AG04450 (cell line): ENCODE measurements around the gene THOC2. TPM values are rescaled to one million over a fixed set of nuclear protein-coding genes. Genes with fewer than 3 reads are reported as not detected.
A peak's percentile ranks its signal among the peaks of the same experiment; 100 is the strongest.
"Not testable (repeated sequence)": the region's sequence is repeated elsewhere in the genome, so short reads cannot be mapped to it uniquely, and the experiment has no call there.

Experiments used
- CTCF ChIA-PET: fragments of 300-600, 350-600 bp; formaldehyde crosslinking; extraction: SDS; loops from one replicate; lab custom pipeline; 2022; ENCODE audit warnings: antibody characterized with exemption, inconsistent platforms; lab: Charles Lee
- POLR2A ChIA-PET: fragments of 350-600 bp; formaldehyde crosslinking; extraction: SDS; loops from one replicate; lab custom pipeline; 2021; ENCODE audit warnings: antibody characterized with exemption, inconsistent platforms; lab: Yijun Ruan, JAX
- DNase-seq: peaks from one replicate; pipeline ENCODE4 v3.0.0-alpha.2; 2011; ENCODE audit warnings: low read depth, low spot score
- H3K27ac ChIP-seq: one replicate; pipeline ENCODE4 v1.5.1; 2012; ENCODE audit warnings: low read depth, low read length, control low read depth
- H3K27me3 ChIP-seq: one replicate; pipeline ENCODE4 v1.6.0; 2012; ENCODE audit warnings: low read length; ENCODE audit not compliant: control insufficient read depth, insufficient read depth
- H3K4me3 ChIP-seq: 2 replicates; pipeline ENCODE4 v1.5.1; 2011; ENCODE audit warnings: mild to moderate bottlenecking, low read depth, low read length, control low read depth
- H3K9me3 ChIP-seq: 2 replicates; pipeline ENCODE4 v1.5.1; 2012; ENCODE audit warnings: low read length; ENCODE audit not compliant: control insufficient read depth, insufficient read depth
- polyA plus RNA-seq: library from polyadenylated mRNA; depleted of rRNA; stranded (reverse); fragments of >200 nt; gene quantifications from 2 replicates; pipeline ENCODE4 v1.2.3, GENCODE V29; 2011
- TF ChIP-seq, protein P1 (sequence below): IDR thresholded peaks from 2 replicates; pipeline ENCODE4 v1.5.1; 2011; ENCODE audit warnings: low read depth, low read length, control low read depth, inconsistent platforms

Gene THOC2
- polyA plus RNA-seq, 1 experiment: 91.2 TPM

GRCh38 chrX:123665197-123665596 is 67.7 kb downstream of the THOC2 start:
- Histone ChIP-seq H3K27me3 (no peaks in the 10 kb centered on the region), H3K4me3 (no peak overlapping the region), H3K27ac (no peak overlapping the region), H3K9me3 (no peaks in the 10 kb centered on the region)
- no peak for DNase-seq
- POLR2A ChIA-PET: no interaction called here
- TF ChIP-seq, protein P1, sequence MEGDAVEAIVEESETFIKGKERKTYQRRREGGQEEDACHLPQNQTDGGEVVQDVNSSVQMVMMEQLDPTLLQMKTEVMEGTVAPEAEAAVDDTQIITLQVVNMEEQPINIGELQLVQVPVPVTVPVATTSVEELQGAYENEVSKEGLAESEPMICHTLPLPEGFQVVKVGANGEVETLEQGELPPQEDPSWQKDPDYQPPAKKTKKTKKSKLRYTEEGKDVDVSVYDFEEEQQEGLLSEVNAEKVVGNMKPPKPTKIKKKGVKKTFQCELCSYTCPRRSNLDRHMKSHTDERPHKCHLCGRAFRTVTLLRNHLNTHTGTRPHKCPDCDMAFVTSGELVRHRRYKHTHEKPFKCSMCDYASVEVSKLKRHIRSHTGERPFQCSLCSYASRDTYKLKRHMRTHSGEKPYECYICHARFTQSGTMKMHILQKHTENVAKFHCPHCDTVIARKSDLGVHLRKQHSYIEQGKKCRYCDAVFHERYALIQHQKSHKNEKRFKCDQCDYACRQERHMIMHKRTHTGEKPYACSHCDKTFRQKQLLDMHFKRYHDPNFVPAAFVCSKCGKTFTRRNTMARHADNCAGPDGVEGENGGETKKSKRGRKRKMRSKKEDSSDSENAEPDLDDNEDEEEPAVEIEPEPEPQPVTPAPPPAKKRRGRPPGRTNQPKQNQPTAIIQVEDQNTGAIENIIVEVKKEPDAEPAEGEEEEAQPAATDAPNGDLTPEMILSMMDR: no peak
- CTCF ChIA-PET: no interaction called here

GRCh38 chrX:123664467-123665167 is 68.2 kb downstream of the THOC2 start:
- CTCF ChIA-PET, POLR2A ChIA-PET, H3K27ac ChIP-seq, H3K27me3 ChIP-seq, H3K4me3 ChIP-seq, H3K9me3 ChIP-seq, DNase-seq: not testable (repeated sequence)

DNA sequence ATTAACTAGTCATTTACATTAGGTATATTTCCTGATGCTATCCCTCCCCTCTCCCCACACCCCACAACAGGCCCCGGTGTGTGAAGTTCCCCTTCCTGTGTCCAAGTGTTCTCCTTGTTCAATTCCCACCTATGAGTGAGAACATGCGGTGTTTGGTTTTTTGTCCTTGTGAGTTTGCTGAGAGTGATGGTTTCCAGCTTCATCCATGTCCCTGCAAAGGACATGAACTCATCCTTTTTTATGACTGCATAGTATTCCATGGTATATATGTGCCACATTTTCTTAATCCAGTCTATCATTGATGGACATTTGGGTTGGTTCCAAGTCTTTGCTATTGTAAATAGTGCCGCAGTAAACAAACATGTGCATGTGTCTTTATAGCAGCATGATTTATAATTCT is 69.1 kb downstream of the THOC2 start:
- H3K4me3 ChIP-seq, POLR2A ChIA-PET, H3K27me3 ChIP-seq, DNase-seq, H3K27ac ChIP-seq, H3K9me3 ChIP-seq: not testable (repeated sequence)
- CTCF ChIA-PET: interaction anchor here (0.5 kb wide), 1 partner anchor 19 kb away, joined by 3 read pairs; no protein-coding TSS in a partner anchor

DNA sequence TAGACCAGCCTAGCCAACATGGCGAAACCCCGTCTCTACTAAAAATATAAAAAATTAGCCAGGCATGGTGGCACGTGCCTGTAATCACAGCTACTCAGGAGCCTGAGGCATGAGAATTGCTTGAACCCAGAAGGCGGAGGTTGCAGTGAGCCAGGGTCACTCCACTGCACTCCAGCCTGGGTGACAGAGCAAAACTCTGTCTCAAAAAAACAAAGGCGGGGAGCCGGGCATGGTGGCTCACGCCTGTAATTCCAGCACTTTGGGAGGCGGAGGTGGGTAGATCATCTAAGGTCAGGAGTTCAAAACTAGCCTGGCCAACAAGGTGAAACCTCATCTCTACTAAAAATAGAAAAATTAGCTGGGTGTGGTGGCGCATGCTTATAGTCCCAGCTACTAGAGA is 76.3 kb downstream of the THOC2 start:
- H3K4me3 ChIP-seq, H3K27me3 ChIP-seq, CTCF ChIA-PET, POLR2A ChIA-PET, H3K27ac ChIP-seq, H3K9me3 ChIP-seq, DNase-seq: not testable (repeated sequence)

DNA sequence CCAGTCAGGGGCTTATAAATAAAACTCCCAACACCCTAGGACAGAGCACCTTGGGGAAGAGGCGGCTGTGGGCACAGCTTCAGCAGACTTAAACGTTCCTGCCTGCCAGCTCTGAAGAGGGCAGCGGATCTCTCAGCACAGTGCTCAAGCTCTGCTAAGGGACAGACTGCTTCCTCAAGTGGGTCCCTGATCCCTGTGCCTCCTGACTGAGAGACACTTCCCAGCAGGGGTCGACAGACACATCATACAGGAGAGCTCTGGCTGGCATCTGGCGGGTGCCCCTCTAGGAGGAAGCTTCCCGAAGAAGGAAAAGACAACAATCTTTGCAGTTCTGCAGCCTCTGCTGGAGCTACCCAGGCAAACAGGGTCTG is 84.1 kb downstream of the THOC2 start:
- ChIA-PET CTCF (interaction anchor here (0.7 kb wide), 1 partner anchor 14 kb away, joined by 3 read pairs; no protein-coding TSS in a partner anchor), POLR2A (interaction anchor here (1.0 kb wide), 1 partner anchor 84 kb away, joined by 3 read pairs; the partner anchor contains the start of gene THOC2)
- H3K27ac ChIP-seq: peak overlapping the region; percentile 70
- H3K27me3 ChIP-seq, H3K4me3 ChIP-seq, H3K9me3 ChIP-seq, DNase-seq: not testable (repeated sequence)

- Histone ChIP-seq H3K27me3 (no peaks in the 10 kb centered on the region), H3K9me3 (no peaks in the 10 kb centered on the region), H3K4me3 (peak overlapping the region; percentile 13), H3K27ac (peak overlapping the region; percentile 70)
- TF ChIP-seq, protein P1: no peak
- CTCF ChIA-PET: interaction anchor here (0.6 to 0.7 kb wide), 2 partner anchors 14 to 41 kb away, joined by 3 to 4 read pairs; no protein-coding TSS in a partner anchor
- POLR2A ChIA-PET: interaction anchor here (1.0 kb wide), 1 partner anchor 85 kb away, joined by 3 read pairs; the partner anchor contains the start of gene THOC2
- DNase-seq: peak; percentile 42
Observed at GRCh38 chrX:123648028-123648810, 84.6 kb downstream of the THOC2 start.
